T-helper 1 cell (primary cell): ENCODE results near the gene SEPTIN6.
"Not testable (repeated sequence)": the region's sequence is repeated elsewhere in the genome, so short reads cannot be mapped to it uniquely, and the experiment has no call there.

Experiments
- DNase-seq, 5 donors: peaks; one replicate each; pipeline ENCODE4 v3.0.0-alpha.2; 2012 to 2020

Gene SEPTIN6

GRCh38 chrX:119690921-119691716, 1.8 kb downstream of the SEPTIN6 start:
- DNase-seq = peak in 3 of 5 donors; percentile 17 to 90 (median 40)

- DNase-seq = peak in 3 of 5 donors; percentile 25 to 54 (median 27)
Measured at GRCh38 chrX:119688911-119689321, 4.1 kb downstream of the SEPTIN6 start.

GRCh38 chrX:119687661-119688413, 5.1 kb downstream of the SEPTIN6 start:
- peak in 1 of 5 donors; percentile 53 for DNase-seq

GRCh38 chrX:119686087-119686691, 6.8 kb downstream of the SEPTIN6 start:
- DNase-seq = peak in 1 of 5 donors; percentile 16

- DNase-seq = peak in 3 of 5 donors; percentile 15 to 86 (median 24)
Measured at GRCh38 chrX:119685225-119686066, 7.5 kb downstream of the SEPTIN6 start.

- no peak for DNase-seq
Measured at GRCh38 chrX:119684916-119685224, 8.1 kb downstream of the SEPTIN6 start.

GRCh38 chrX:119684312-119684711, 8.7 kb downstream of the SEPTIN6 start:
- peak in 2 of 5 donors; percentile 18 to 54 for DNase-seq

- peak in 2 of 5 donors; percentile 16 to 84 for DNase-seq
Measured at GRCh38 chrX:119682019-119682989, 10.7 kb downstream of the SEPTIN6 start.

GRCh38 chrX:119677654-119677981, 15.3 kb downstream of the SEPTIN6 start:
- DNase-seq = no peak

GRCh38 chrX:119676949-119677653, 15.9 kb downstream of the SEPTIN6 start:
- DNase-seq = no peak

GRCh38 chrX:119673336-119673735, 19.6 kb downstream of the SEPTIN6 start:
- no peak for DNase-seq

GRCh38 chrX:119672426-119672825, 20.5 kb downstream of the SEPTIN6 start:
- DNase-seq = no peak

GRCh38 chrX:119669424-119670037, 23.4 kb downstream of the SEPTIN6 start:
- no peak for DNase-seq

GRCh38 chrX:119667111-119667878, 25.7 kb downstream of the SEPTIN6 start:
- no peak for DNase-seq

- DNase-seq = not testable (repeated sequence)
Measured at GRCh38 chrX:119664877-119665276, 28.1 kb downstream of the SEPTIN6 start.

GRCh38 chrX:119661486-119661885, 31.5 kb downstream of the SEPTIN6 start:
- no peak for DNase-seq

- DNase-seq = no peak
Measured at GRCh38 chrX:119659522-119659921, 33.4 kb downstream of the SEPTIN6 start.

- DNase-seq = peak in 4 of 5 donors; percentile 12 to 47 (median 36)
Measured at GRCh38 chrX:119655125-119655524, 37.8 kb downstream of the SEPTIN6 start.

- peak in 1 of 5 donors; percentile 5 for DNase-seq
Measured at GRCh38 chrX:119654112-119654531, 38.8 kb downstream of the SEPTIN6 start.

GRCh38 chrX:119648421-119648775, 44.6 kb downstream of the SEPTIN6 start:
- no peak for DNase-seq
